GM12801 (cell line): ENCODE measurements around the gene LY86.

Source experiments
- CTCF ChIP-seq: IDR thresholded peaks from one replicate; pipeline ENCODE4 v1.5.1; 2011; ENCODE audit warnings: control low read depth; ENCODE audit not compliant: insufficient read length; ENCODE audit errors: extremely low read depth

Gene LY86

GRCh38 chr6:6683969-6684833 lies 95.7 kb downstream of the LY86 start:
- no peak for TF ChIP-seq CTCF

- TF ChIP-seq CTCF: no peak
Measured at GRCh38 chr6:6685249-6686040, 96.9 kb downstream of the LY86 start.

GRCh38 chr6:6686176-6686575 lies 97.7 kb downstream of the LY86 start:
- no peak for TF ChIP-seq CTCF

GRCh38 chr6:6686748-6687601 lies 98.5 kb downstream of the LY86 start:
- no peak for TF ChIP-seq CTCF

- TF ChIP-seq CTCF: no peak
Measured at GRCh38 chr6:6688283-6688682, 99.8 kb downstream of the LY86 start.

- no peak for TF ChIP-seq CTCF
Measured at GRCh38 chr6:6688951-6689350, 100.4 kb downstream of the LY86 start.
